Cerebellar cortex (tissue), 1 donor: ENCODE data around the gene SEMA3D.

ENCODE experiments used
- DNase-seq: peaks from one replicate; pipeline ENCODE4 v3.0.0-alpha.2; 2015; ENCODE audit warnings: low spot score

The SEMA3D gene

DNA sequence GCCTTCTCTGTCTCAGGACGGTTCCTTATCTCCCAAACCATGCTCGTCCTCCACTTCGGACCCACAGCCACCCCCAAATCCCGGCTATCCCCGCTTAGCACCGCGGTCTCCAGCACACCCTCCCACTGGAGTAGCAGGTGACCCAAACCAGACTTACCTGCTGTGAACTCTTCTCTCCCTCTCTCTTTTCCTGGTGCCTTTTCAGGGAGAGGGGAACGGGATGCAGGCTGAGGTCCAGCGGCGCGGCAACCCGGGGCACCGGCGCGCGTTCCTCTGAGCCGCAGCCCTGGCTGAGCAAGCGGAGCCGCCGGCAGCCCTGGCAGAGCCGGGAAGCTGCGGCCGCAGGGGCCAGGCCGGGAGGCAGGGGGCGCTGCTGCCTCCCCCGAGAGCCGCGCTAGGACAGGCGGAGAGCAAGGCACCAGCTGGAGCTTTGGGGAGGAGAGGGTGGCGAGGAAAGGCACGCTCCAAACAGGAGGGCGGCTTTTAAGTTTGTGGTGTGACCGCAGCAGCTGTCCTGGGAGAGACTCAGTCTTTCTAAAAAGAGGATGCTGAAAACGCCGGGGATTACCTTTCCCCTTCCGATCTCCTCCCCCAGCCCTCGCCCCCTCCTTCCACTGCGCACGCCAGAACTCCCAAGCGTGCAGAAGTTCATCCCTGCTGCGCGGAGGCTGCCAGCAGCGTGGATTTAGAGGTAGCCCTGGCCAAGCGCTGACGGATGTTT is at the start of gene SEMA3D:
Gene SEMA3D, minus strand, starts transcription at position 536 of the 721 bp plus-strand sequence. CDS start 65,165 bp downstream, outside the sequence.
- peak; percentile 19 for DNase-seq

- DNase-seq, result no peak
Measured at GRCh38 chr7:85234730-85235129, 47.9 kb upstream of the SEMA3D start.

DNA sequence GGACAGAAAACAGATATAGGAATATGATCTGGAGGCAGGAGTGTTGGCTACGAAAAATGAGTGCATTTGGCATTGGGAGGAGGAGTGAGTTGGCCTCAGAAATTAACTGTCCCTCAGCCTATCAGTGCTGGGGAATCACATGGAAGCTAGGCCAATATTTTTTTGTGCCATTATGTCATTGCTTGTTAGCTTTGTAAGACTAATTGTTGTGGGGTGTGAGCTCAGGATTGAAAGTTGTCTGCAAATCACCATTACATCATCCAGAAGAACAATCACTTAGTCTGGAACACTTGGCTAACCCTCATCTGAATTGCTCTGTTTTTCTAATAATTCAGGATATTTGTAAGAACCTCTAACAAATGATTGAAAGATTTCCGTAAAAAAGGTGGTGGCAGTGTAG is 45.2 kb upstream of the SEMA3D start:
- DNase-seq, result no peak

DNA sequence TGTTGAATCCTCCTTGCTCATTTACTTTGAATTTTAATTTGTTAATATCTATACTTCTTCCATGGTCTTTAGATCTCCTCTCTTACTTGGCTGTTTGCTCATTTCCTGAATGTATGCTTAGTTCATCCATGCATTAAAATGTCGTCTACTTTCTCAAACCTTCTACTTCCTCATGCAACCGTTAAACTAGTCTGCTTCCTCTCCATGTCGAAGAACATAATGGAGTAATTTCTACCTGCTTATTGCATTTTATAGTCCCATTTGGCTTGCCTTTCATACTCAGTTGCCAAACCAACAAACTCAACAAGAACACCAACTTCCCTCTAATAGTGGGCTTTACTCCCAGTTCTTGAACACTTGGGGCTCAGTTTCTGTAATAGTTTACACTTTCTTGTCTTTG is 43.8 kb upstream of the SEMA3D start:
- DNase-seq, result no peak

GRCh38 chr7:85229544-85229943 is 42.7 kb upstream of the SEMA3D start:
- DNase-seq, result no peak

- DNase-seq, result no peak
Measured at GRCh38 chr7:85226361-85227085, 39.7 kb upstream of the SEMA3D start.

GRCh38 chr7:85224171-85224570 is 37.3 kb upstream of the SEMA3D start:
- no peak for DNase-seq

GRCh38 chr7:85222522-85222921 is 35.7 kb upstream of the SEMA3D start:
- no peak for DNase-seq

DNA sequence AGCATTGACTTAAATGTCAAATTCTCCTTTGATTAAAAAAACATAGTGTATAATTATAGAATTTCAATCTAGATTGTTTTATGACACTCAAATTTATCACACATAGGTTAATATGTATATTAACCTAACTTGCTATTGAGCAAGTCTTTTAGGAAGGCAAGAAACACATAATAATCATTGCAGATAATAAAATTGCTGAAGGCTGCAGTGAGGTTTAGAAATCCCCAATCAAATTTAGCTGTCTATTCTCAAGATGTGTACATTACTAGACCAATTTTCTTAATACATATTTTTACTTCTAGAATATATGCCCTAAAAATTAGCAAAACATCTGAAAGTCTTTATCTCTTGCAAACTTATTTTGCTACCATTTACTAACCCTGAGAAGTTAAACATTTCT is 34.9 kb upstream of the SEMA3D start:
- DNase-seq, result no peak

GRCh38 chr7:85220651-85221050 is 33.8 kb upstream of the SEMA3D start:
- DNase-seq, result no peak

- no peak for DNase-seq
Measured at GRCh38 chr7:85220023-85220422, 33.2 kb upstream of the SEMA3D start.

DNA sequence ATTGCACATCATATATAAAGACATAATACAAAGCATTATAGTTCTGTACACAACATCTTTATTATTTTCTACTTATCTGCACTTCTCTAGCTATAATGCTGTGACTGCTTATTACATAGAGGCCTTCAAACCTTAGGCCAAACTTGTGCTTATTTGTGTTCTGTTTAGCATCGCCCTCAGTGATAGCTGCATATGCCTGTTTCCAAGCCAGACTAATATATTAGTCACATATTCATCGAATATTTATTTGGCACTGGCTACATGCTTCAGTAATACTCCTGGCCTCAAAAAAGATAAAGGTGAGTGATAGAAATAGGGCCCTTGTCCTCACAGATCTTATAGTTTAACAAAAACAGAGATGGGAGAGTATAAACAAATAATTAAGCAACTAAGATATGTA is 30.2 kb upstream of the SEMA3D start:
- DNase-seq, result no peak

- no peak for DNase-seq
Measured at GRCh38 chr7:85215098-85215497, 28.2 kb upstream of the SEMA3D start.

DNA sequence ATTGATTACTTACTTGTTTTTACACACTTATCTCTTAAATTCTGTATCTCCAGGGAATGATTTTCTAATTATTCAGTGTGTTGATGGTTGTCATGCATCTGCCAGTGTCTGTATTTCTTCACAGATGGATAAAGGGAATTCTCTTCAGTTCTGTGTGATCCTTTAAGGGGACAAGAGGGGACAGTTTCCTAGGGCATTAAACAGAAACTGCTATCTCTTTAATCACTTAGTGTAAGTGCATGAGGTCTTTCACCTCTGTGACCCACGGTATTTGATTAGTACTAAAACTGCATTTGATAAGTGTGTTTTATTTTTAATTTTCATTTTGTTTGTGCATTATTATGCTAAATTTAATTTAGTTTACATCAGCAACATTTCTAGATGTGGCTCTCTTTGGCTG is 26.6 kb upstream of the SEMA3D start:
- DNase-seq, result no peak

GRCh38 chr7:85205754-85206153 is 18.9 kb upstream of the SEMA3D start:
- no peak for DNase-seq

- DNase-seq, result no peak
Measured at GRCh38 chr7:85204496-85204895, 17.6 kb upstream of the SEMA3D start.

GRCh38 chr7:85204061-85204460 is 17.2 kb upstream of the SEMA3D start:
- DNase-seq, result no peak

DNA sequence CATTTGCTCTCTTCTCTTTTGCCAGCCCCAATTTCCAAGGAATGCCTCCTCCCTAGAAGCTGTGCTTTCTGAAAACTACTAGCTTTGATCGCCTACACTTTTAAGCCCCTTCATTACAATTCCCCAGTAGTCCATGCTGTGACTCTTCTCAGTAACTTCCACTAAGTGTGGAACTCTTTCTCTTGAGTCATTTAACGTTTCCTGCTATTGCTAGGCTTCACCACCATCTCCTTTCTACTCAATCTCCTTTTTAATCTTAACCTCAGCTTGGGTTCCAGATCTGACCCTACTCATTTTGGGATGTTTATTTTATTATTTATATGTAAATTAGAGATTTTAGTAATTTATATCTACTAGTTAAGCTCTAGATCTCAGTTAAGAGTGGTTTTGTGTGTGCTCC is 14.4 kb upstream of the SEMA3D start:
- no peak for DNase-seq

- no peak for DNase-seq
Measured at GRCh38 chr7:85196696-85197095, 9.8 kb upstream of the SEMA3D start.

DNA sequence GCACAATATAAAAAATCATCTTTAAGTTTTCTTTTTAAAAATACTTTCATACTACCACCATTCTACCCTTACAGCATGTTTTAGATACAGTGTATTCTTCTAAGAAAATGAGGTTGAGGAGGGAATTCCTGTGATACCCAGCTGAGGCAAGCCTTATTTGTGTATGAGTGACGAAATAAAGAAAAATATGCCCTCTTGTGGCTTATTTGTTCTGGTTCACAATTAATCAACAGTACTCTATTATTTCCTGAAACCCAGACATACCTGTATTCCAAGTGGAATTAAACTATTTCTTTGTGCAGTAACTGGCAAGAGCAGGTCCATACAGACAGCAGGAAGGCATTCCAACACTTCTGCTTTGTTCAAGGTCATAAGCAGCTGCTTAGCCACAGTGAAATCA is 4.5 kb upstream of the SEMA3D start:
- no peak for DNase-seq

DNA sequence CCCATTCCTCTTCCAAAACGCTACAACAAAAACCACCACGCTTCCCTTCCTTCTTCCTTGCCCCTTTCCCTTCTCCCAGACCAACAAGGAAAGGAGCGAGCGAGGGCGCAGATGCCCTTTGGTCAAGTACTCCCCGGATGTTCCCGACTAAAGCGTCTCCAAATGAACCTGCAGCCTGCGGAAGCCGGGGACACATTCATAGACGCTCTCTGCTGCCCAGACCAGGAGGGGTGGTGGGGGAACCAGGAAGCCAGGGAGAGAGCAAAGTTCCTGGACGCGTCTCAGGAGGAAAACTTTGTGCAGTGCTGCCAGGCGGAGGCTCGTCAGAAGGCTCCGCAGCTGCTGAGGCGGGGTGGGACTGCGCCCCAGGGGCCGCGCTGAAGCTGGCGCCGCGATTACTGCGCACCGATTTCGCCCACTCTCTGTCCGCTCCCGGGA is 754 bp downstream of the SEMA3D start:
- no peak for DNase-seq

DNA sequence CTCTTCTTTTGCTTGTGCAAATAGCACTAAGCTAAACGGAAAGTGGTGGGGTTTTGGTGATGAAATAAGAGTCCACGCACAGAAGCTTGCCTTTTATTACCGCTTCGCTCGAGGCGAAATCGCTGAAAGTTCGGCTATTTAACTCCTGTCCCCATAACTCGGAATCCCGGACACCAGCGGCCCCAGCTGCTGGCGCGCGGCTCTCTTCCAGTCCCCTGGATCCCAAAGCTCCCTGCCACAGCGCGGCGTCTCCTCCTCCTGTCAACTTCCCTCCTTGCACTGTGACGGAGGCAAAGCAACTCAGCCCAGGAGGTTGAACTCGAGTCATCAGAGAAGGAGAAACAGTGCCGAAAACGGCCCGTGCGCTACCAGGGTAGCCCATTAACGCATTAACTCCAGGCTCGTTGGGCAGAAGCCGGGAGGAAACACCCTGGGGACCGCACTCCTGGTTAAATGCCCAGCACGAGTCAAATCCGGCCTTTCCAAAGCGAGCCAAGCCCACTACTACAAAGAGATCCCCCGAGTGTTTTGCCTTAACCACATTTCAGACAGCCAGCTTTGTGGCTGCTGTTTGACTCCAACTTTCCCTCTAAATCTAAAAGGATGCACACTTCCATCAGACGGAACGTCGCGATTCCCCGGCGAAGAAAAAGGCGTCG is 1.3 kb downstream of the SEMA3D start:
- no peak for DNase-seq
